WI38 (cell line): ENCODE results near the gene EIF3D.

Experiments
- H3K4me3 ChIP-seq: 2 replicates; pipeline ENCODE4 v1.5.1; 2011; ENCODE audit warnings: low read depth, mild to moderate bottlenecking, control low read depth, low read length
- CTCF ChIP-seq: IDR thresholded peaks from 2 replicates; pipeline ENCODE4 v1.5.1; 2012; ENCODE audit warnings: low read depth, mild to moderate bottlenecking, control low read depth, low read length

EIF3D gene

DNA sequence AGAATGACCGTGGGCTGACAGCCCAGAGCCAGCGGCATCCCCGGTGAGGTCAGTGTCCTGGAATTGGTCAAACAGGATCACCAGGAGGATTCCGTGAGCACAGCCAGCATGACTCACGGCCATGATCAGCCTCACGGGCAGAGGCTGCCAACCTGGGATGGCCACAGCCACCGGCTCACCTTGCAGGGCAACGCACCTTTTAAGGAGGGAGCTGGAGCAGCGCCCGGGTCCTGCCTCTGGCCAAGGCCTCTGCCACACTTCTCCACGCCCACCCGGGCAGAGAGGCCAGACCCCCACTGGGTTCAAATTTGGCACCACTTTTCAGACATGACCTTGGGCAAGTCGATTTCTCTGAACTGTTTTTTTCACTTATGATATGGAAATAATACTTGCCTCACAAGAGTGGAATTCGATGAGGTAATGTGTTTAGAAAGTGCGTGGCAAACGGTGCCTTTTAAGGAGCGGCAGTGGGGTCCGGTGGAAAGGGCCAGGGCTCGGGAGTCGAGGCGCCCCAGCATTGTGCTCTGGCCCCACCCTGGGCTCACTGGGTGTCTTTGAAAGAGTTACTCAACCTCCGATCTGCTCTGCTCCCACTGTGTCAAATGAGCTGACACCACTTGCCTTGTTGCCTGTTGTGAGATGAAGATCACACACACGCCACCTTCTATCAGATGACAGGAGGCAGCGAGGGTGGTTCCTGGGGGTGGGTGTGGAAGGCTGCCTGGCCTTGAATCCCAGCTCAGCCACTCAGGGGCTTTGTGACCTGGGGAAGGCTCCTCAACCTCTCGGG lies 63.5 kb downstream of the EIF3D start:
- TF ChIP-seq CTCF = no peak

GRCh38 chr22:36464715-36465231 lies 64.2 kb downstream of the EIF3D start:
- TF ChIP-seq CTCF = no peak
- H3K4me3 ChIP-seq = no peak overlapping the region

More for the DNA sequence above, 63.5 kb downstream of the EIF3D start:
- H3K4me3 ChIP-seq = no peak overlapping the region

GRCh38 chr22:36463783-36464184 lies 65.2 kb downstream of the EIF3D start:
- TF ChIP-seq CTCF = no peak
- H3K4me3 ChIP-seq = no peak overlapping the region

DNA sequence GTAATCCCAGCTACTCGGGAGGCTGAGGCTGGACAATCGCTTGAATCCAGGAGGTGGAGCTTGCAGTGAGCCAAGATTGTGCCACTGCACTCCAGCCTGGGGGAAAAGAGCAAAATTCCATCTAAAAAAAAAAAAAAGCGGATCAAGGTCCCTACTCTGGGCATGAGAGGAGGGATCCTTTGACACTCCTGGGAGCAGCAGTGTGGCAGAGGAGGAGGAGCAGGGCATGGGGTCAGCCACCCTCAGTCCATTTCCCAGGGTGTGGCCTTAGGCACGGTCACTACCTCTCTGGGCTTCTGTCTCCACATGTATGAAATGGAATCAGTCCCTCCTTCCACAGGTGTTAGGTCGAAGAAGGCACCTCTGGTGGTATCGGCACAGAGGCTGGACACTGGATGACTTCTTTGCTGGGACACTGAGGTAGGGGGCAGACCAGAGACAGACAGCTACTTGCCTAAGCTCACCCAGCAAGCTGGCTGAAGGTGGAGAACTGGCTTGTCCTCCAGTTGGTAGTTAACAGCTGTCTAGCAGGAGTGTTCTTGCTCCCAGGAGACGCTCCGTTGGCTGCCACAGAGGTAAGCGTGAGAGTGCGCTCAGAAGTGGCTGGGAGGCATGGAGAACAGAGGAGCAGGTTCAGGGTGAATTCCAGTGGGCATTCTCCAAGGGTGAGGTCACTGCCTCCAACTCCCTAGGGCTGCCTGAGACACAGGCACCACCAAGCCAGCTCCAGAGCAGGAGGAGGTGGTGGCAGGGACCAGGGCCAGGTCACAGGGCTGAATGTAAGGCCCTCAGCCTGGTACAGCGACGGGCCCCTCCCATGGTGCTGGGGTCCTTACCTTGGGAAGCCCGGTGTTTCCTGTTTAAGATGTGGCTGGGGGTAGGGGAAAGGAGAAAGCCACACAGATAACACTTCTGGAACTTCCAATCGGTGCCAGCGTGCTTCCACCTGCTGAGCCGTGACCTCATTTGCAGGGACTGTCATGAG lies 67.0 kb downstream of the EIF3D start:
- H3K4me3 ChIP-seq = no peak overlapping the region
- TF ChIP-seq CTCF = no peak
